IMR-90 (cell line): ENCODE data around the gene CEP72. TPM values are rescaled to one million over a fixed set of nuclear protein-coding genes. Genes with fewer than 3 reads are reported as not detected.

Experiments
- ATAC-seq: fragments of 200-7000 bp; cut with Tn5 transposase; 2 replicates; pipeline ENCODE4 v1.9.1; 2020; ENCODE audit warnings: low read depth, mild to moderate bottlenecking, moderate library complexity
- BruUV-seq: library from RNA; stranded (reverse); fragments of 400-500 nt; replicated peaks from 2 replicates; lab custom pipeline; 2021; lab: Mats Ljungman, UMichigan
- CTCF ChIA-PET: fragments of 300-600 bp; formaldehyde crosslinking; extraction: SDS; loops from one replicate; lab custom pipeline; 2021; ENCODE audit warnings: antibody characterized with exemption; lab: Yijun Ruan, JAX
- POLR2A ChIA-PET: fragments of 300-600 bp; sonication (Branson Sonifier 250); formaldehyde crosslinking; loops from one replicate; lab custom pipeline; 2022; ENCODE audit warnings: antibody characterized with exemption; ENCODE audit not compliant: unreplicated experiment; lab: Charles Lee
- DNase-seq: peaks from one replicate; pipeline ENCODE4 v3.0.0; 2013
- H2AFZ ChIP-seq: replicated peaks from 2 replicates; pipeline ENCODE3; 2013; ENCODE audit warnings: low read length, mild to moderate bottlenecking; ENCODE audit not compliant: poor library complexity
- H2AK5ac ChIP-seq: 2 replicates; pipeline ENCODE4 v1.6.1; 2013; ENCODE audit warnings: low read depth, low read length, inconsistent platforms
- H2AK9ac ChIP-seq: replicated peaks from 2 replicates; pipeline ENCODE3; 2013; ENCODE audit warnings: mild to moderate bottlenecking, low read depth, low read length, moderate library complexity; ENCODE audit not compliant: poor library complexity
- H2BK120ac ChIP-seq: 2 replicates; pipeline ENCODE4 v1.6.1; 2013; ENCODE audit warnings: low read depth, low read length, inconsistent platforms
- H2BK15ac ChIP-seq: 3 replicates; pipeline ENCODE4 v1.6.1; 2013; ENCODE audit warnings: low read depth, low read length, inconsistent platforms
- H2BK20ac ChIP-seq: 2 replicates; pipeline ENCODE4 v1.6.1; 2013; ENCODE audit warnings: low read depth, mild to moderate bottlenecking, inconsistent platforms, low read length, moderate library complexity
- H2BK5ac ChIP-seq: 2 replicates; pipeline ENCODE4 v1.6.1; 2013; ENCODE audit warnings: mild to moderate bottlenecking, low read depth, low read length, inconsistent platforms; ENCODE audit not compliant: poor library complexity, severe bottlenecking
- H3K14ac ChIP-seq: replicated peaks from 2 replicates; pipeline ENCODE4 v1.6.1; 2013; ENCODE audit warnings: low read depth, low read length, inconsistent platforms
- H3K18ac ChIP-seq: 2 replicates; pipeline ENCODE4 v1.6.1; 2013; ENCODE audit warnings: low read depth, low read length, control low read depth
- H3K23ac ChIP-seq: 2 replicates; pipeline ENCODE4 v1.6.1; 2013; ENCODE audit warnings: low read depth, low read length, inconsistent platforms
- H3K27ac ChIP-seq: 2 replicates; pipeline ENCODE4 v1.5.1; 2013; ENCODE audit warnings: mild to moderate bottlenecking, control low read depth, low read length; ENCODE audit not compliant: insufficient read depth
- H3K27me3 ChIP-seq: 2 replicates; pipeline ENCODE4 v1.6.1; 2013; ENCODE audit warnings: low read length; ENCODE audit not compliant: control insufficient read depth, insufficient read depth
- H3K36me3 ChIP-seq: 2 replicates; pipeline ENCODE4 v1.6.1; 2013; ENCODE audit warnings: low read length, mixed read lengths; ENCODE audit not compliant: control insufficient read depth, insufficient read depth
- H3K4ac ChIP-seq: 2 replicates; pipeline ENCODE4 v1.6.1; 2013; ENCODE audit warnings: low read depth, low read length, inconsistent platforms
- H3K4me1 ChIP-seq: 2 replicates; pipeline ENCODE4 v1.6.1; 2013; ENCODE audit warnings: low read length, mixed read lengths; ENCODE audit not compliant: control insufficient read depth, insufficient read depth
- H3K4me2 ChIP-seq: 2 replicates; pipeline ENCODE4 v1.6.1; 2013; ENCODE audit warnings: low read depth, mild to moderate bottlenecking, control low read depth, low read length, moderate library complexity
- H3K4me3 ChIP-seq: 2 replicates; pipeline ENCODE4 v1.5.1; 2013; ENCODE audit warnings: low read depth, mild to moderate bottlenecking, control low read depth, low read length, moderate library complexity; ENCODE audit not compliant: insufficient read depth
- H3K56ac ChIP-seq: 2 replicates; pipeline ENCODE4 v1.6.1; 2013; ENCODE audit warnings: low read length, inconsistent platforms; ENCODE audit not compliant: insufficient read depth; ENCODE audit errors: extremely low read depth
- H3K79me1 ChIP-seq, 2 experiments: 2 replicates each; pipeline ENCODE4 v1.6.1; 2013; ENCODE audit warnings: low read length in 2 of 2, inconsistent platforms in 1 of 2, low read depth in 1 of 2
- H3K9ac ChIP-seq: 2 replicates; pipeline ENCODE4 v1.6.1; 2013; ENCODE audit warnings: low read depth, low read length, control low read depth
- H3K9me1 ChIP-seq: 2 replicates; pipeline ENCODE4 v1.6.1; 2013; ENCODE audit warnings: low read length, inconsistent platforms; ENCODE audit not compliant: insufficient read depth
- H3K9me3 ChIP-seq: 2 replicates; pipeline ENCODE4 v1.6.1; 2013; ENCODE audit warnings: low read length; ENCODE audit not compliant: control insufficient read depth, insufficient read depth
- H4K20me1 ChIP-seq: 2 replicates; pipeline ENCODE4 v1.6.1; 2013; ENCODE audit warnings: low read length, inconsistent platforms; ENCODE audit not compliant: insufficient read depth
- H4K5ac ChIP-seq: 2 replicates; pipeline ENCODE4 v1.6.1; 2013; ENCODE audit warnings: mild to moderate bottlenecking, low read depth, low read length, control low read depth
- H4K8ac ChIP-seq, 2 experiments: 2 replicates each; pipeline ENCODE4 v1.6.1; 2013; ENCODE audit warnings: low read depth in 2 of 2, low read length in 2 of 2, control low read depth in 1 of 2, inconsistent platforms in 1 of 2
- H4K91ac ChIP-seq: 2 replicates; pipeline ENCODE4 v1.6.1; 2013; ENCODE audit warnings: low read depth, low read length, inconsistent platforms; ENCODE audit not compliant: insufficient read depth
- MAZ ChIP-seq: IDR thresholded peaks from 2 replicates; pipeline ENCODE4 v1.6.1; 2012; ENCODE audit warnings: low read depth, mild to moderate bottlenecking, low read length, improper control_type of control experiment, moderate library complexity, borderline replicate concordance
- RFX5 ChIP-seq: IDR thresholded peaks from 2 replicates; pipeline ENCODE4 v1.8.0; 2012; ENCODE audit warnings: low read depth, mild to moderate bottlenecking, low read length, moderate library complexity
- USF2 ChIP-seq: fragments of 150-350 bp; IDR thresholded peaks from 2 replicates; pipeline ENCODE4 v1.6.1; 2017; ENCODE audit warnings: mild to moderate bottlenecking, antibody characterized with exemption, low read length, low read depth
- WGBS, 2 experiments: methylation state at CpG; one replicate each; pipeline versions ENCODE4 v1.1.5 to v1.1.7; 2013; ENCODE audit warnings: missing lambda C conversion rate in 2 of 2; ENCODE audit not compliant: insufficient read length in 1 of 2; ENCODE audit errors: extremely low coverage in 2 of 2; 5-methylcytosine and 5-hydroxymethylcytosine counted together
- dilution Hi-C: fragments of 300-500 bp; cut with HindIII; formaldehyde crosslinking; loops from one replicate; pipeline ENCODE4 v1.14.3; 2018; ENCODE audit warnings: low sequenced_read_pairs; ENCODE audit not compliant: unreplicated experiment
- in situ Hi-C: fragments of 300-500 bp; cut with MboI; formaldehyde crosslinking; loops from 3 replicates; pipeline ENCODE4 v1.14.3; 2019; ENCODE audit warnings: low sequenced_read_pairs, inconsistent platforms, mixed read lengths
- intact Hi-C: fragments of 100-400 bp; cut with micrococcal nuclease; formaldehyde crosslinking; loops from 2 replicates; pipeline ENCODE4 v1.10.0; 2022
- polyA plus RNA-seq, 3 experiments: library from polyadenylated mRNA; depleted of rRNA; stranded (reverse); fragments of >200 nt; gene quantifications; 2 replicates each; pipeline ENCODE4 v1.2.3, GENCODE V29; 2012; ENCODE audit warnings: low replicate concordance in 1 of 3
- total RNA-seq: library from RNA; depleted of rRNA; stranded (reverse); fragments of >200 nt; gene quantifications from 2 replicates; pipeline ENCODE4 v1.2.3, GENCODE V29; 2012

The CEP72 gene
- total and polyA plus RNA-seq, 2 of the 4 experiments (the other 2 are of a cell fraction): 2.9 to 4.3 TPM

GRCh38 chr5:606526-607399 is 5.4 kb upstream of the CEP72 start:
- no peak overlapping the region for H2BK120ac ChIP-seq
- H3K9ac ChIP-seq: no peak overlapping the region
- no peak for TF ChIP-seq USF2
- TF ChIP-seq RFX5: no peak
- no peak for TF ChIP-seq MAZ
- H3K27ac ChIP-seq: no peak overlapping the region
- no peak overlapping the region for H2AK9ac ChIP-seq
- H3K14ac ChIP-seq: no peak overlapping the region
- H4K20me1 ChIP-seq: no peaks in the 10 kb centered on the region
- no peak overlapping the region for H3K4me3 ChIP-seq
- H3K4me2 ChIP-seq: no peak overlapping the region
- H3K36me3 ChIP-seq: no peaks in the 10 kb centered on the region
- H3K9me3 ChIP-seq: no peaks in the 10 kb centered on the region
- H2BK20ac ChIP-seq: no peak overlapping the region
- dilution Hi-C loops (no loop called here), intact Hi-C loops (no loop called here), in situ Hi-C loops (no loop called here)
- no peak overlapping the region for H3K56ac ChIP-seq
- ChIA-PET POLR2A (no interaction called here), CTCF (no interaction called here)
- no peak overlapping the region for H4K5ac ChIP-seq
- no peak overlapping the region for H2BK5ac ChIP-seq
- no peak overlapping the region for H4K91ac ChIP-seq
- no peak overlapping the region for H4K8ac ChIP-seq
- peaks cover 5% of the 10 kb centered on the region; the same call in 1 of the 2 replicates for H3K9me1 ChIP-seq
- BruUV-seq: no TSS peak
- DNase-seq (no peak), ATAC-seq (no peak)
- no peak overlapping the region for H2AK5ac ChIP-seq
- H3K27me3 ChIP-seq: peaks cover 34% of the 10 kb centered on the region
- H2AFZ ChIP-seq: peak overlapping the region; percentile 2
- H3K4me1 ChIP-seq: peaks cover 2% of the 10 kb centered on the region; the same call in 1 of the 2 replicates
- H3K18ac ChIP-seq: no peak overlapping the region
- H3K79me1 ChIP-seq: no peaks in the 10 kb centered on the region
- H2BK15ac ChIP-seq: no peak overlapping the region
- 61% methylated on average over 6 of the region's 21 CpGs; no CpG with 5 or more reads in 1 of the 2 experiments for WGBS, 2 experiments
- H3K4ac ChIP-seq: no peak overlapping the region
- H3K23ac ChIP-seq: no peak overlapping the region
